ENCODE measurements around the gene SLC22A2.
"Not testable (repeated sequence)": the region's sequence is repeated elsewhere in the genome, so short reads cannot be mapped to it uniquely, and the experiment has no call there.

SLC22A2 gene

DNA sequence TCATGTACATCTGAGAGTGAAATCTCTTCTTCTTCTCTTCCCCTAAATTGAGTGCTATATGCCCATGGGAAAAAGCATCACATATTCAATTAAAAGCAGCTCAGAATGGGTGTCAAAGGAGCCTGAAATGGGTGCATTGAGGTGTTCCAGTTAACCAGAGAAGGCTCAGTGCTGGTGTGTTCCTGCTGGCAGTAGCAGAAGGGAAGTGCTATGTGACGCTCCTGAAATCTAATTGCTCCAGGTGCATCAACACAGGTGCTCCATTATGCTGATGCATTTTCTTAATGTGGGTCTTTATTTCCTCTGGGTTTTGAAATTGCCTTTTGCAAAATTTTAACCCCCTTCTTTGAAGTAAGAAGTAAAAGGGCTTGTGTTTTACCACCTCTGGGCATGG lies 17.9 kb downstream of the SLC22A2 start:
- no peak for DNase-seq

DNA sequence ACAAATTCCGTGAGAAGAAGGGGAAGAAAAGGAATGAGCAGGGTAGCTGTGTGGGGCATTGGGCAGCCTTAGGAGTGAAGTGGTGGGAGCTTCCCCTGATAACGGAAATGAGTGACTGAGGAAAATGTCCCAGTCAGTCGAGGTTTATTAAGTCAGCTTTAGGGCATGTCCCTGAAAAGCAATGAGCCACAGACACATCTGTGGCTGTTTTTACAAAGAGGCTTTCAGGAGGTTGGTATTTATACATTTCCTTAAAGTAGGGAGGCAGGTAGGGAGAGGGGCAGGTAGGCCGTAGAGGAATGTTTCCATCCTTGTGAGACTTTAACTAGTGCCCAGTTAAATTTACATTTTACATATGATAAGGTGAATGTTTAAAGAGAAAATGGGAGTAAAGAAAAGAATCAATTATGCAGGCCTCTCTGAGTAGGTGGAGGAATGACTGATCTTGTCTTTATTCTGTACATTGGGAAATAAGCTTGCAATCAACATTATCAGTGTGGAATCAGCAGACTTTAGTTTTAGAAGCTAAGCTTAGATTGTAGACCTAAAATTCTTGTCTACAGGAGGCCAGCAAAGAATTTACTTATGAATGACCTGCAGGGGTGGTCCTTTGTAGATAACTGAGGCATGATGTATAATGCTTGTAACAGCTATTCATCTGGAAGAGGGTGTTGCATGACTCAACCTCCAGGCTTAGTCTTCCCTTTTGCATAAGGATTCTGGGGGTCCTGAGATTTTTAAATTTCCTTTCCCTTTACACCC lies 18.5 kb downstream of the SLC22A2 start:
- DNase-seq, result no peak

DNA sequence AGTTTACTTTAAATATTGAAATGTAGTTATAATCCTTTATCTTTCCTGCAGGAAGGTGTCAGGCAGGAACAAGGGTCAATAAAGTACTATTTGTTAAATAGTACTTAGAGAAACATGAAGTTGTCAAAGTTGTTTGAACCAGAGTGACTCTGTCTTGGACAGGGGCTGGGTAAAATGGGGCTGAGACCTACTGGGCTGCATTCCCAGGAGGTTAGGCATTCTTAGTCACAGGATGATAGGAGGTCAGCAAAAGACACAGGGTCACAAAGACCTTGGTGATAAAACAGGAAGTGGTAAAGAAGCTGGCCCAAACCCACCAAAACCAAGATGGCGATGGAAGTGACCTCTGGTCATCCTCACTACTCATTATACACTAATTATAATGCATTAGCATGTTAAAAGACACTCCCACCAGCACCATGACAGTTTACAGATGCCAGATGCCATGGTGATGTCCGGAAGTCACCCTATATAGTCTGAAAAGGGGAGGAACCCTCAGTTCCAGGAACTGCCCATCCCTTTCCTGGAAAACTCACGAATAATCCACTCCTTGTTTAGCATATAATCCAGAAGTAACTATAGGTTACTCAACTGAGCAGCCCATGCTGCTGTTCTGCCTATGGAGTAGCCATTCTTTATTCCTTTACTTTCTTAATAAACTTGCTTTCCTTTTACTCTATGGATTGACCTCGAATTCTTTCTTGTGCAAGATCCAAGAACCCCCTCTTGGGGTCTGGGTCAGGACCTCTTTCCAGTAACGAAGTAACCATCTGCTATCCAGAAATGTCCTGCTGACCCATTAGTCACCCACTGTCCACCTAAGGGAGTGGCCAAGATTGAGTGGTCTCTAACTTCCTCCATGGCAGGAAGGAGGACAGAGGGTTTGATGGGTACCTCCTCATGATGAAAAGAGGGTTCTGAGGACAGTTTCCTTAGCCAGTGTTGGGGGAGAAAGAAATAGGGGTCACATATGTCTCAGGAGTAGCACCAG lies 19.6 kb downstream of the SLC22A2 start:
- no peak for DNase-seq

DNA sequence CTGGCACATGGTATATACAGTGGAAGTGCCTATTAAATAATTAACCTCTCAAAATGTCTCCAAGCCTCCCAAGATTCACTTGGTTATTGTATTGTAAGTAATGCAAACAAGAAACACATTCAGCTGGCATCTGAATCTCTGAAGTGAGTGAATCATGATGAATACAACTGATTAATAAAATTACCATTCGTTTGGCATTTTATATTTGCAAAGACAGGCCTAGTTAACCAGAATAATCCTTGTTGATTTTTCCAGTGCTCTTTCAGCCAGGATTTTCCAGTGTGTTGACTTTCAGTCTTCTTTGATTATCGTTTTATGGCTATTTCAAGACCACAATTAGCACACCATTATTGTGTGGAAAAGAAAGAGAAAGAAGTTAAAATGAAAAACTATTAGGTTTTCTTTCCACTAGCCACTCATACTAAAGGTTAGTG lies 20.3 kb downstream of the SLC22A2 start:
- no peak for DNase-seq

DNA sequence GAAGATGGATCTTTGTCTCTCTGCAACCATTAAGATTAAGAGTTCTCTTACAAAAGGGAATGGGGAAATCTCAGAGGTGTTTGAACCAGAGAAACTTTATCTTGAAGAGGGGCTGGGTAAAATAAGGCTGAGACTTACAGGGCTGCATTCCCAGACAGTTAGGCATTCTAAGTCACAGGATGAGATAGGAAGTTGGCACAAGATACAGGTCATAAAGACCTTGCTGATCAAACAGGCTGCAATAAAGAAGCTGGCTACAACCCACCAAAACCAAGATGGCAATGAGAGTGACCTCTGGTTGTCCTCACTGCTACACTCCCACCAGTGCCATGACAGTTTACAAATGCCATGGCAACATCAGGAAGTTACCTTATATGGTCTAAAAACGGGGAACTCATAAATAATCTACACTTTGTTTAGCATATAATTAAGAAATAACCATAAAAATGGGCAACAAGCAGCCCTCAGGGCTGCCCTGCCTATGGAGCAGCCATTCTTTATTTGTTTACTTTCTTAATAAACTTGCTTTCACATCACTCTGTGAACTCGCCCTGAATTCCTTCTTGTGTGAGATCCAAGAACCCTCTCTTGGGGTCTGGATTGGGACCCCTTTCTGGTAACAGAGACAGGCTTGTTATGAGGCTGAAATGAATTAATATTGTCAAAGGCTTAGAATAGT lies 20.9 kb downstream of the SLC22A2 start:
- DNase-seq, result not testable (repeated sequence)

DNA sequence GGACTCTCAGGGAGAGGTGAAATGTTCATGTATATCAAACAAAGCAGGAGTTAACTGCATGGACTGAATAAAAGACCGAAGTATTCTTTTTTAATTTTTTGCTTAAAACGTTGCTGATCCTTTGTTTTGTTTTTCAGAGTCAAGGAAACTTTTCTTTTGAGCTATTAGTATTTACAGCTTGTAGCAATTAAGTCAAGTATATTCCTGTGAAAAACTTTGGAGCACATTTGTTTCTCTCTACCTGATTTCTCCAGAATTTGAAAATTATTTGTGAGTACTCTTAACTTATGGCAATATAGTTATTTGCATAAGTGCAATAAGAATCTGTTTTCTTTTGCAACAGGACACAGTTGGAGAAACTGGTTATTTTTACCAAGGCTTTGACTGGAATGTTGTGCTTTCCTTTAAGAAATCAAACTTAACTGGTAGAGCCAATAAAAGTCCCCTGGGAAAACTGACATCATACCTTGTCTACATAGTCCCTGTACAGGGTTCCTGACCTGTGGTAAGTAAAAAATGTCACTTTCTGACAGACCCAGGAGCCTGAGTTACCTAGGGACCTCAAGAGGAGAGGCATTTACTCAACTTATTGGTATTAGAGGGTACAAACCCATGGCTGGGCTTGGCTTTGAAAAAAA lies 22.3 kb downstream of the SLC22A2 start:
- DNase-seq, result not testable (repeated sequence)

DNA sequence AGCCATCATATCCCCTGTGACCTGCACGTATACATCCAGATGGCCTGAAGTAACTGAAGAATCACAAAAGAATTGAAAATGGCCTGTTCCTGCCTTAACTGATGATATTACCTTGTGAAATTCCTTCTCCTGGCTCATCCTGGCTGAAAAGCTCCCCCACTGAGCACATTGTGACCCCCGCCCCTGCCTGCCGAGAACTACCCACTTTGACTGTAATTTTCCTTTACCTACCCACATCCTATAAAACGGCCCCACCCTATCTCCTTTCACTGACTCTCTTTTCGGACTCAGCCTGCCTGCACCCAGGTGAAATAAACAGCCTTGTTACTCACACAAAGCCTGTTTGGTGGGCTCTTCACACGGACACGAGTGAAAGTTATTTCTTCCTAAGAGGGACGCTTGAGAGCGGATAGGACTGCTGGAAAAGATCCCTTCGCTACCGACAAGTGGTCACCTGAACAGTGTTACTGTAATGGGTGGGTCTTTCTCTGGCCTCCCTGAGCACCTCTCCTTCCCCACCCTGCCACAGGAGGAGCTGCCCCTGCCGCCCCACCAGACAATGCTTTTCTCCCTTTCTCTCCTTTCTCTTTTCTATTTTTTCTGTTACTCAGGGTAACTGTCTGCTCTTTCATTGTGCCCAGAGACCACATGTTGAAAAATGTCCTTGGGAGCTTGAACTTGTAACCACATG lies 24.5 kb downstream of the SLC22A2 start:
- not testable (repeated sequence) for DNase-seq

DNA sequence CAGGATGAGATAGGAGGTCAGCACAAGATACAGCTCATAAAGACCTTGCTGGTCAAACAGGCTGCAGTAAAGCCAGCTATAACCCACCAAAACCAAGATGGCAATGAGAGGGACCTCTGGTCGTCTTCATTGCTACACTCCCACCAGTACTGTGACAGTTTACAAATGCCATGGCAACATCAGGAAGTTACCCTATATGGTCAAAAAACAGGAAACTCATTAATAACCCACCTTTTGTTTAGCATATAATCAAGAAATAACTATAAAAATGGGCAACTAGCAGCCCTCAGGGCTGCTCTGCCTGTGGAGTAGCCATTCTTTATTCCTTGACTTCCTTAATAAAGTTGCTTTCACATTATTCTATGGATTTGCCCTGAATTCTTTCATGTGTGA lies 30.9 kb downstream of the SLC22A2 start:
- DNase-seq, result no peak

DNA sequence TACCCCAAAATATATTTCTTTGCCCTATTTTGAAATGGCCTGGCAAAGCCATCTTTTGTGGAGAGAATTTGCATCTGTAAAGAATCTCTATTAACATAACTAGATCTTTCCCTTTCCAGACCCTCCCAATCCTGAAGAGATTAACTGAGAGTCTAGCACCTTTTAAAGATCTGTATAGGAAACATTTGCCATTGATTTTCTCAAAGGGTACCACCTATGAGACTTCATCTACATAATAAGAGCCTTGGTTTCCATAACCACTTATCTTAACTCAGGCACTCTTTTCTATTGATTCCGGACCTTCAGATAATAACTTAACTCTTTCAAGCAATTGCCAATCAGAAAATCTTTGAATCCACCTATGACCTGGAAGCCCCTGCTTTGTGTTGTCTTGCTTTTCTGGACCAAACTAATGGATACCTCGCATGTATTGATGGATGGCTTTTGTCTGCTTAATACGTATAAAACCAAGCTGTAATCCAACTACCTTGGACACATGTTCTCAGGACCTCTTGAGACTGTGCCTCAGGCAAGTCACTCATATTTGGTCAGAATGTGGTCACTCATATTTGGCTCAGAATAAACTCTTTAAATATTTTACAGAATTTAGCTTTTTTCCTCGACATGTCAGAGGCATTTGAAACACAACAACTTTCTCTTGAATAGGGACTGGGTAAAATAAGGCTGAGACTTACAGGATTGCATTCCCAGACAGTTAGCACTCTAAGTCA lies 31.4 kb downstream of the SLC22A2 start:
- DNase-seq, result no peak

DNA sequence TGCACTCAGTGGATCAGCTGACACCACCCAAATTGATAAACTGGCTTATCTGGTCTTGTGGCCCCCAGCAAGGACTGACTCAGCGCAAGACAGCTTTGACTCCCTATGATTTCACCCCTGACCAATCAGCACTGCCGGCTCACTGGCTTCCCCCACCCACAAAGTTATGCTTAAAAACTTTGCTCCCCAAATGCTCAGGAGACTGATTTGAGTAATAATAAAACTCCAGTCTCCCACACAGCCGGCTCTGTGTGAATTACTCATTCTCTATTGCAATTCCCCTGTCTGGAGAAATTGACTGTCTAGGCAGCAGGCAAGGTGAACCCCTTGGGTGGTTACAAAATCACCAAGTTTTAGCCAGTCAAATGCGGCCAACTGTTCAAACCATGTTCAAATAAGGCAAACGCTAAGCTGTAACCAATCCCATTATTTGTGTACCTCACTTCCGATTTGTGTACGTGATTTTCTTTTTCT lies 32.5 kb downstream of the SLC22A2 start:
- DNase-seq, result no peak

DNA sequence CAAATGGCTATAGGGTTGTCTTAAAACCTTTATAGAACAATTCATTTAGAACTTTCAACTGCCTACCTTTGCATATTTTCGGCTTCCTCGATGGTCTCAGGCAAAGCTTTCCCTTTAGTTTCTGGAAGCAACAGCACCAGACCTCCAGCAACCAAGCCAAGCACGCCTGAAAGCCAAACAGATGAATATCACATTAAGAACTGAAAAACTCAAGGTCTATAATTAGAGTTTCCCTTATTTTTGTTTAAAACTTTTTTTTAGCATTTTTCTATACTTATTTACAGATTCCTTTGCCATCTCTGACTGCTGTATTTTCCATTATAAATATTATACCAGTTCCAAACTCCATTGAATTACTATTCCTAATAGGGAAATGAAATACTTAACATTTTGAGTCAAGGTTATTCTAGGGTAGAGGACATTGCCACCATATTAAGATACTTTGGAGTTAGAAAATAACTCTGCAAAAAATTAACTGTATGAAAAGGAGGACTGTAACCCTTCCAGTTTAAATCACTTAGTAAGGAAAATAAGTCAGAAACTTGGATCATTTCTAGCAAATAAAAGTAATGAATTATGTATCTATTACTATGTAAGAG lies 33.9 kb downstream of the SLC22A2 start:
- no peak for DNase-seq

DNA sequence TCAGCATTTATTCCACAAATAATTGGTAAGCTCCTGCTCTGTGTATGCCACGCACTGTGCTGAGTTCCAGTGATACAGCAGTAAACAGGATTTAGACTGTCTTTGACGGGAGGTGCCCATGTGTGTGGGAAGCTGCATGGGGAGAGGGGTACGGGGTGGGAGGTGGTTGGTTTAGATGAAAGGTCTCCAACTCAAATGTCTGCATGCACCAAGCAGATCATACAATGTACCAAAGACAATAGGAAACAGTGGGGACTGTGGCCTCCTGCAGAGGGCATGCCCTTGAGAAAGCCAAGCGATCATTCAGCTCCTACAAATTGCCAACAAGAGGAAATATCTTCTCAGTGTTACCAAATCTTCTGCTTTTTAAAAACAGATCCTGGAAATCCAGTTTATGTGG lies 36.1 kb downstream of the SLC22A2 start:
- DNase-seq, result no peak

DNA sequence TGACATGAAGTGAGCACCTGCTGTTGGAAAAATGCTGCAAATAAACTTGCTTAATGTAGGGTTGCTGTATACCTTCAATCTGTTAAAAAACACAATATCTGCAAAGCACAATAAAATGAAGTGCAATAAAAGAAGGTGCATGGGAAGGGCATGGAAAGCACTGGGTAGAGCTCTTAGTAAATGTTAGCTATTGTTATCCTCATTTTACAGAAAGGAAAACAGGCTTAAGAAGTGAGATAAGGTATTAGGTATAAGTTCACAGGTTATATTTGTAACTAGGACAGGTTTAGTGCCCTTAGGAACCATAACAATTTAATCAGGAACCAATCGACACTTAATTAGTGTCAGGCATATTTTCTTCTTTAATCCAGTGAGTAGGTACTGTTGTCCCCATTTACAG lies 36.7 kb downstream of the SLC22A2 start:
- DNase-seq, result no peak

DNA sequence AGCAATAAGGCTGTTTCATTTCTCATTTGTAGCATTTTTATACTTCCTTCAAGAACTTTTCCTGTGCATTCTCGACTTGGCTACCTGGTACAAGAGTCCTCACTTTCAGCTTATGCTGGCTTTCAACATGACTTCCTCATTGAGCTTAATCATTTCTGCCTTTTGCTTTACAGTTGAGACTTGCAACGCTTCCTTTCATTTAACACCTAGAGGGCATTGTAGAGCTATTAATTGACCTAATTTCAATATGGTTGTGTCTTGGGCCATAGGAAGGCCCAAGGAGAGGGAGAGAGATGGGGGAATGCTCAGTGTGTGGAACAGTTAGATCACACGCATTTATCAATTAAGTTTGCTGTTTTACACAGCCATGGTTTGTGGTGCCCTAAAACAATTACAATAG lies 37.2 kb downstream of the SLC22A2 start:
- no peak for DNase-seq

DNA sequence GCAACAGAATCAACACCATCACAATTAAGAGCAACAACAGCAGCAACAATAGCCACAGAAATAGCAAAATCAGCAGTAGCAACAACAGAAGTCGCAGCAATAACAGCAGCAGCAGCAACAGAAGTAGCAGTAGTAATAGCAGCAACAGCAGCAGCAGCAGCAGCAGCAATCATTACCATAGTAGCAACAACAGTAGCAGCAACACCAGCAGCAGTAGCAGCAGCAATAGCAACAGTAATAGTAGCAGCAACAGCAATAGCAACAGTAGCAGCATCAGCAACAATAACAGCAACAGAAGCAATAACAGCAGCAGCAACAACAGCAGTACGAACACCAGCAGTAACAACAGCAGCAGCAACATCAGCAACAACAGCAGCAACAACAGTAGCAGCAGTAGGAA lies 39.8 kb downstream of the SLC22A2 start:
- no peak for DNase-seq

DNA sequence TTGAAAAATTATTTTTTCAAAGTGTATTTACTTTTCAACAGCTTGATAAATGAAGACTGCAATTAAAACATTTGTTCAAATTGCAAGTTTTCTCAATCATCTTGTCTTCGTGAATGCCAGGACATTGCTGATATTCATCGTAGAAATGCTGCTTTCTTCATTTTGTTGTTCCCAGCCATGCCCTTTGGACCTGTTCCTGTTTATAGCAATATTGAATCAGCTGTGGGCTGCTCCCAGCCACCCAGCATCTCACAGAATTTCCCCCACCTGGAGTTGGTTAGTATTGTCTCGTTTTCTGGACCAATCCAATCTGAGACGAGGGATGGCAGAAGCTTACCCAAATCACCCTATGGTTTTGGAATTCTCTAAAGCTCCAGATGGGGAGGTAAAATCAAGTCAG lies 40.8 kb downstream of the SLC22A2 start:
- no peak for DNase-seq

DNA sequence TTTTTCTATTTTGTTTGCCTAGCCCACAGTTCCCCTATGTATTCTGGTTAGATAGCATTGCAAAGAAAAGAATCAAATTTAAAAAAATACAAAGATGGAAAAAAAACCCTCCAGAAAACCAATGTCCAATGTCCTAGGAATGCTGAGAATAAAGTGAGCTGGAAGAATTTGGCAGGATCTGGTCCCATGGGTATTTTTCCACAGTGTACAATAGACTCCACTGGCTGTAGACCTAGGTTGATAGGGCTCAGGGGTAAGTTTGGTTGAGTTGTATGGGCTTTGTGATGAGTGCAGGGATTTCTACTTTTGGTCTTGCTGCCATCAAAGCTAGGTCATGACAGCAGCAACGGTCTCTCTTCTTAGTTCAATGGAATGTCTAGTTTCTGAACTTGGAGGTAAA lies 41.5 kb downstream of the SLC22A2 start:
- no peak for DNase-seq

DNA sequence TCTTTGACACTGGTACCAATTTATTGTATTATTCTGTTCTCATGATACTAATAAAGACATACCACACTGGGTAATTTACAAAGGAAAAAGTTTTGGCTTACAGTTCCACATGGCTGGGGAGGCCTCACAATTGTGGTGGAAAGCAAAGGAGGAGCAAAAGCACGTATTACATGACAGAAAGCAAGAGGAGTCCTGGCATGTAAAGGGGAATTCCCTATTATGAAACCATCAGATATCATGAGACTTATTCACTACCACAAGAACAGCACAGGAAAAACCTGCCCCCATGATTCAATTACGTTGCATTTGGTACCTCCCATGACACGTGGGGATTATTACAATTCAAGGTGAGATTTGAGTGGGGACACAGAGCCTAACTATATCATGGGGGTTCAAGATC lies 43.4 kb downstream of the SLC22A2 start:
- DNase-seq, result no peak

DNA sequence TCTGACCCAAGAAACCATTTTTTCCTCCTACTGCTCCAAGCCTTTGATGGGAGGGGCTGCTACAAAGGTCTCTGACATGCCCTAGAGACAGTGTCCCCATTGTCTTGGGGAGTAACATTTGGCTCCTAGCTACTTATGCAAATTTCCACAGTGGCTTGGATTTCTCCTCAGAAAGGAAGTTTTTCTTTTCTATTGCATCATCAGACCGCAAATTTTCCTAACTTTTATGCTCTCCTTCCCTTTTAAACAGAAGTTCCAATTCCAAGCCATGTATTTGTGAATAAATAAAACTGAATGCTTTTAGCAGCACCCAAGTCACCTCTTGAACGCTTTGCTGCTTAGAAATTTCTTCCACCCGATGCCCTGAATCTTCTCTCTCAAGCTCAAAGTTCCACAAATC lies 51.0 kb downstream of the SLC22A2 start:
- DNase-seq, result no peak

DNA sequence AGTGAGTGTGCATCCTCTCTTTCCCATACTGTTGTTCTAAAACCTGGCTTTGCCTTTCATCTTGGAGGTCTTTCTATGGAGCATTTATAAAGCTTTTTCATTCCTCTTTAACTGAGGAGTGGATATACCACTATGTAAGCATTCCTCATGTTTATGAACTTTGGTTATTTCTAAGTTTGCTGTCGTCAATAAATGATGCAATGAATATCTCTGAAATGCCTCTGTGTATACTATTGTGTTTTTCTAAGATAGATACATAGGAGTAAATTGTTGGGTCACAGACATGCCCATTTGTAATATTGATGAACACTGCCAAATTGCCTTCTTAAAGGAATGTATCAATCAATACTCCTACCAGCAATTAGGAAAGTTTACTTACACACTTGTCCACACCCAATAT lies 53.9 kb downstream of the SLC22A2 start:
- DNase-seq, result no peak

DNA sequence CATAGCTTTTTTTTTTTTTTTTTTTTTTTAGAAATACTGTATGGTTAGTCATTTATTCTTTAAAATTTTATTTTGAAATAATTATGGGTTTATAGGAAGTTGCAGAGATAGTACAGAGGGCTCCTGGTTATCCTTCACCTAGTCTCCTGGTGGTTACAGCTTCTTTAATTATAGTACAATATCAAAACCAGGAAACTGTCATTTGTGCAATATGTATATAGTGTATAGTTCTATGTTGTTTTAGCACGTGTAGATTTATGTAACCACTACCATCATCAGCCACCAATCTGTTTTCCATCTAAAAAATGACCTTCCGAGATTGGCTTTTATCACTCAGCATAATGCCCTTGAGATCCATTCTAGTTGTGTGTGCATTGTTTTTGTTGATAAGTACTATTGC lies 54.7 kb downstream of the SLC22A2 start:
- DNase-seq, result no peak
